ENCODE results near the gene HOXC5. TPM values are rescaled to one million over a fixed set of nuclear protein-coding genes. Genes with fewer than 3 reads are reported as not detected.

The HOXC5 gene
- total and polyA plus RNA-seq, 9 donors = 1.8 to 11.0 (median 2.9) TPM

GRCh38 chr12:53997204-53998109, 35.4 kb upstream of the HOXC5 start:
- no peak overlapping the region for H3K27ac ChIP-seq
- no peaks in the 10 kb centered on the region for H3K27me3 ChIP-seq
- H3K36me3 ChIP-seq = no peaks in the 10 kb centered on the region
- H3K4me3 ChIP-seq = no peak overlapping the region
- peaks cover 9% of the 10 kb centered on the region for H3K4me1 ChIP-seq (ENCODE audit: insufficient read depth)
- no peak for TF ChIP-seq POLR2A (IDR thresholded peaks at IDR 0.05)
- TF ChIP-seq, protein P1, sequence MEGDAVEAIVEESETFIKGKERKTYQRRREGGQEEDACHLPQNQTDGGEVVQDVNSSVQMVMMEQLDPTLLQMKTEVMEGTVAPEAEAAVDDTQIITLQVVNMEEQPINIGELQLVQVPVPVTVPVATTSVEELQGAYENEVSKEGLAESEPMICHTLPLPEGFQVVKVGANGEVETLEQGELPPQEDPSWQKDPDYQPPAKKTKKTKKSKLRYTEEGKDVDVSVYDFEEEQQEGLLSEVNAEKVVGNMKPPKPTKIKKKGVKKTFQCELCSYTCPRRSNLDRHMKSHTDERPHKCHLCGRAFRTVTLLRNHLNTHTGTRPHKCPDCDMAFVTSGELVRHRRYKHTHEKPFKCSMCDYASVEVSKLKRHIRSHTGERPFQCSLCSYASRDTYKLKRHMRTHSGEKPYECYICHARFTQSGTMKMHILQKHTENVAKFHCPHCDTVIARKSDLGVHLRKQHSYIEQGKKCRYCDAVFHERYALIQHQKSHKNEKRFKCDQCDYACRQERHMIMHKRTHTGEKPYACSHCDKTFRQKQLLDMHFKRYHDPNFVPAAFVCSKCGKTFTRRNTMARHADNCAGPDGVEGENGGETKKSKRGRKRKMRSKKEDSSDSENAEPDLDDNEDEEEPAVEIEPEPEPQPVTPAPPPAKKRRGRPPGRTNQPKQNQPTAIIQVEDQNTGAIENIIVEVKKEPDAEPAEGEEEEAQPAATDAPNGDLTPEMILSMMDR (IDR thresholded peaks at IDR 0.05) = no peak
- TF ChIP-seq EP300 (IDR thresholded peaks at IDR 0.05) = no peak
- DNase-seq = peak in 1 of 5 donors; percentile 41
- no peaks in the 10 kb centered on the region for H3K9me3 ChIP-seq
- 55 to 75% (median 64%) methylated on average over 35 of the region's 35 CpGs for WGBS, 3 donors
- intact Hi-C loops (cut with DNase I) = loop anchor here in 1 of 4 donors (10.0 kb wide), 1 partner anchor 357 kb away; no protein-coding TSS in a partner anchor

- TF ChIP-seq EP300 (IDR thresholded peaks at IDR 0.05) (no peak), POLR2A (IDR thresholded peaks at IDR 0.05) (no peak)
- TF ChIP-seq, protein P1 (IDR thresholded peaks at IDR 0.05) = no peak
- intact Hi-C loops (cut with DNase I) = loop anchor here in 1 of 4 donors (10.0 kb wide), 1 partner anchor 356 kb away; no protein-coding TSS in a partner anchor
- Histone ChIP-seq H3K27me3 (no peaks in the 10 kb centered on the region), H3K4me3 (no peak overlapping the region), H3K36me3 (no peaks in the 10 kb centered on the region), H3K27ac (no peak overlapping the region), H3K4me1 (ENCODE audit: insufficient read depth) (peaks cover 9% of the 10 kb centered on the region), H3K9me3 (no peaks in the 10 kb centered on the region)
- no peak for DNase-seq
- 52 to 64% (median 54%) methylated on average over 11 of the region's 11 CpGs for WGBS, 3 donors
These were observed 34.5 kb upstream of the HOXC5 start for GRCh38 chr12:53998110-53998899.

DNA sequence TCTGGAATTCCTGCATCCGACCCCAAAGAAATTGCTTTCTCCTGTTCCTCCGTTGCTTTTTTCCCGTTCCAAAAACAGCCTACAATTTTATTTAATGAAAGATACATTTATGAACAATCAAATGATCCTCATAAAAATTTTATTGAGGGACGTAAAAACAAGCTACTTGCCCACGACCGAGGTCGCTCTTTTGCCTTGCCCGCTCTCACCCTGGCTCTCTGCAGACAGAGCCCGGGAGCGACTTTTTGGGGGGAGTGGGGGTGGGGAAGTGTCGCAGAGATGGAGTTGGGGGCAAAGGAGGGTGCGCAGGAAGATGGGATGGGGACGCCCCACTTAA, 34.0 kb upstream of the HOXC5 start:
- H3K4me3 ChIP-seq = peak overlapping the region; percentile 48

More for the DNA sequence above, 34.0 kb upstream of the HOXC5 start:
- intact Hi-C loops (cut with DNase I) = loop anchor here in 1 of 4 donors (10.0 kb wide), 1 partner anchor 356 kb away; no protein-coding TSS in a partner anchor
- DNase-seq = no peak
- Histone ChIP-seq H3K9me3 (no peaks in the 10 kb centered on the region), H3K27ac (peak overlapping the region in 1 of 2 donors; percentile 73), H3K4me1 (ENCODE audit: insufficient read depth) (peaks cover 9% of the 10 kb centered on the region), H3K36me3 (no peaks in the 10 kb centered on the region), H3K27me3 (no peaks in the 10 kb centered on the region)
- WGBS, 3 donors = 13 to 22% (median 18%) methylated on average over 13 of the region's 13 CpGs
- TF ChIP-seq EP300 (IDR thresholded peaks at IDR 0.05) = no peak
- TF ChIP-seq, protein P1 (IDR thresholded peaks at IDR 0.05) = no peak
- no peak for TF ChIP-seq POLR2A (IDR thresholded peaks at IDR 0.05)
